Stimulated activated CD8-positive, alpha-beta memory T cell treated with anti-CD3 and anti-CD28 coated beads, Interleukin-7, amount 100 ng/mL, for 24 hours (primary cell): Measurements from ENCODE around the gene STARD7.
"Not testable (repeated sequence)": the region's sequence is repeated elsewhere in the genome, so short reads cannot be mapped to it uniquely, and the experiment has no call there.

ENCODE experiments used
- DNase-seq: peaks from one replicate; pipeline ENCODE4 v3.0.0-alpha.2; 2020; ENCODE audit warnings: low read depth

Gene STARD7

GRCh38 chr2:96148410-96149217 is 60.0 kb downstream of the STARD7 start:
- DNase-seq, result peak; percentile 95

GRCh38 chr2:96147593-96148201 is 60.9 kb downstream of the STARD7 start:
- no peak for DNase-seq

- DNase-seq, result no peak
Measured at GRCh38 chr2:96146881-96147592, 61.6 kb downstream of the STARD7 start.

- DNase-seq, result peak; percentile 78
Measured at GRCh38 chr2:96146153-96146880, 62.3 kb downstream of the STARD7 start.

- no peak for DNase-seq
Measured at GRCh38 chr2:96145848-96146152, 62.8 kb downstream of the STARD7 start.

- peak; percentile 82 for DNase-seq
Measured at GRCh38 chr2:96145036-96145847, 63.4 kb downstream of the STARD7 start, which contains the start of gene DUSP2. DUSP2 (minus strand) TSS chr2:96145440; CDS start chr2:96145354, 86 bp downstream.

- DNase-seq, result no peak
Measured at GRCh38 chr2:96144481-96145035, 64.1 kb downstream of the STARD7 start.

GRCh38 chr2:96143848-96144480 is 64.7 kb downstream of the STARD7 start:
- DNase-seq, result no peak

GRCh38 chr2:96143231-96143847 is 65.3 kb downstream of the STARD7 start:
- DNase-seq, result no peak

- DNase-seq, result no peak
Measured at GRCh38 chr2:96142217-96143113, 66.2 kb downstream of the STARD7 start.

GRCh38 chr2:96141624-96141967 is 67.0 kb downstream of the STARD7 start:
- not testable (repeated sequence) for DNase-seq

- no peak for DNase-seq
Measured at GRCh38 chr2:96140941-96141623, 67.5 kb downstream of the STARD7 start.

GRCh38 chr2:96139181-96139758 is 69.4 kb downstream of the STARD7 start:
- no peak for DNase-seq

GRCh38 chr2:96138179-96139145 is 70.2 kb downstream of the STARD7 start, which contains the start of gene ASTL:
ASTL (minus strand) TSS chr2:96138502; CDS start chr2:96138436, 66 bp downstream.
- no peak for DNase-seq

- DNase-seq, result no peak
Measured at GRCh38 chr2:96137321-96138178, 71.1 kb downstream of the STARD7 start.

- no peak for DNase-seq
Measured at GRCh38 chr2:96136129-96136720, 72.4 kb downstream of the STARD7 start.
